A549 (cell line): ENCODE results near the gene UBE2G2. TPM values are rescaled to one million over a fixed set of nuclear protein-coding genes. Genes with fewer than 3 reads are reported as not detected.

ENCODE experiments used
- ATAC-seq, 2 experiments: fragments of 200-7000 bp in 1 of 2; fragments of >200 bp in 1 of 2; cut with Nextera tagmentation in 1 of 2; cut with Tn5 transposase in 1 of 2; 3 replicates each; pipeline versions ENCODE4 v1.8.0 to v1.9.1; 2018 to 2020; ENCODE audit warnings: mild to moderate bottlenecking in 1 of 2, moderate library complexity in 1 of 2
- CTCF ChIA-PET: fragments of 300-600 bp; sonication (Branson Sonifier 250); formaldehyde crosslinking; extraction: SDS; loops from one replicate; lab custom pipeline; 2021; ENCODE audit warnings: antibody characterized with exemption, inconsistent platforms; lab: Yijun Ruan, JAX
- POLR2A ChIA-PET: fragments of 350-600 bp; formaldehyde crosslinking; extraction: SDS; loops from one replicate; lab custom pipeline; 2021; ENCODE audit warnings: antibody characterized with exemption, inconsistent platforms; lab: Yijun Ruan, JAX
- DNase-seq, 2 experiments: peaks; one replicate each; pipeline versions ENCODE4 v3.0.0 to v3.0.0-alpha.2; 2011 to 2016; ENCODE audit warnings: low read depth in 1 of 2, low spot score in 1 of 2
- FAIRE-seq: peaks from 2 replicates; lab custom pipeline; 2011; peaks lifted over from hg19 to GRCh38; lab: Jason Lieb, UNC
- H3K27ac ChIP-seq, 2 experiments: fragments of >200 bp; sonication (Bioruptor Twin); formaldehyde crosslinking; 3 replicates each; pipeline ENCODE4 v1.5.1; 2016 to 2017
- H3K4me1 ChIP-seq: fragments of >200 bp; sonication (Bioruptor Twin); formaldehyde crosslinking; 3 replicates; pipeline ENCODE4 v1.6.1; 2016
- H3K4me2 ChIP-seq: fragments of >200 bp; sonication (Bioruptor Twin); formaldehyde crosslinking; 3 replicates; pipeline ENCODE4 v1.6.1; 2016
- H3K4me3 ChIP-seq: fragments of >200 bp; sonication (Bioruptor Twin); formaldehyde crosslinking; 3 replicates; pipeline ENCODE4 v1.5.1; 2016
- H3K9me3 ChIP-seq: fragments of >200 bp; sonication (Bioruptor Twin); formaldehyde crosslinking; 3 replicates; pipeline ENCODE4 v1.6.1; 2016
- E2F6 ChIP-seq: IDR thresholded peaks from 2 replicates; pipeline ENCODE4 v1.6.1; 2012; ENCODE audit warnings: low read depth, borderline replicate concordance
- ELK1 ChIP-seq: fragments of 150-350 bp; IDR thresholded peaks from 2 replicates; pipeline ENCODE4 v1.6.1; 2014; ENCODE audit warnings: low read depth, mild to moderate bottlenecking, low read length
- FOSB ChIP-seq: fragments of 250-450 bp; sonication (Bioruptor Pico); IDR thresholded peaks from 2 replicates; pipeline ENCODE4 v1.5.0; 2020; ENCODE audit warnings: mild to moderate bottlenecking, moderate library complexity
- FOSL2 ChIP-seq, 2 experiments: fragments of 450-650 bp in 1 of 2; fragments of >200 bp in 1 of 2; sonication (Bioruptor Twin) in 1 of 2; formaldehyde crosslinking; IDR thresholded peaks; 2 replicates each; pipeline versions ENCODE4 v1.5.0 to v1.6.1; 2016 to 2020; ENCODE audit warnings: mild to moderate bottlenecking in 1 of 2, moderate library complexity in 1 of 2
- FOXS1 ChIP-seq: fragments of 250-450 bp; sonication (Bioruptor Pico); IDR thresholded peaks from 2 replicates; pipeline ENCODE4 v1.5.0; 2020; ENCODE audit warnings: mild to moderate bottlenecking, moderate library complexity
- HDAC2 ChIP-seq: fragments of 200-600 bp; sonication (generic); IDR thresholded peaks from 2 replicates; pipeline ENCODE4 v1.6.1; 2016
- HMGXB4 ChIP-seq: fragments of 250-450 bp; sonication (Bioruptor Pico); IDR thresholded peaks from 2 replicates; pipeline ENCODE4 v1.5.0; 2021; ENCODE audit warnings: mild to moderate bottlenecking, moderate library complexity, borderline replicate concordance
- HOXA7 ChIP-seq: fragments of 250-450 bp; sonication (Bioruptor Pico); IDR thresholded peaks from 2 replicates; pipeline ENCODE4 v1.5.0; 2020; ENCODE audit warnings: mild to moderate bottlenecking, moderate library complexity
- HOXB13 ChIP-seq: fragments of 250-450 bp; sonication (Bioruptor Pico); IDR thresholded peaks from 2 replicates; pipeline ENCODE4 v1.5.0; 2020; ENCODE audit warnings: low read depth, mild to moderate bottlenecking, moderate library complexity
- JUN ChIP-seq, 2 experiments: fragments of >200 bp; sonication (Bioruptor Twin); formaldehyde crosslinking; IDR thresholded peaks; 2 replicates in 1 of 2; 3 replicates in 1 of 2; pipeline ENCODE4 v1.6.1; 2016 to 2017
- KDM1A ChIP-seq: fragments of 200-600 bp; sonication (generic); IDR thresholded peaks from 2 replicates; pipeline ENCODE4 v1.6.1; 2016; ENCODE audit warnings: low read depth, mild to moderate bottlenecking
- KDM5A ChIP-seq: fragments of 200-600 bp; sonication (generic); IDR thresholded peaks from 2 replicates; pipeline ENCODE4 v1.6.1; 2016; ENCODE audit warnings: antibody characterized with exemption, mild to moderate bottlenecking
- MAZ ChIP-seq: fragments of 150-350 bp; IDR thresholded peaks from 2 replicates; pipeline ENCODE4 v1.6.1; 2014; ENCODE audit warnings: antibody characterized with exemption, low read depth, low read length, borderline replicate concordance
- NPAS2 ChIP-seq: fragments of 250-450 bp; sonication (Bioruptor Pico); IDR thresholded peaks from 2 replicates; pipeline ENCODE4 v1.8.0; 2022; ENCODE audit warnings: mild to moderate bottlenecking, moderate library complexity, borderline replicate concordance
- NR3C1 ChIP-seq: fragments of >200 bp; sonication (Bioruptor Twin); formaldehyde crosslinking; IDR thresholded peaks from 3 replicates; pipeline ENCODE4 v1.6.1; 2017
- POLR2AphosphoS2 ChIP-seq: conservative IDR thresholded peaks from 2 replicates; pipeline ENCODE4 v1.6.1; 2012; ENCODE audit warnings: low read length, improper control_type of control experiment, inconsistent platforms
- SMC3 ChIP-seq: fragments of >200 bp; sonication (Bioruptor Twin); formaldehyde crosslinking; IDR thresholded peaks from 3 replicates; pipeline ENCODE4 v1.6.1; 2018; ENCODE audit warnings: inconsistent platforms
- SREBF2 ChIP-seq: fragments of 450-650 bp; IDR thresholded peaks from 2 replicates; pipeline ENCODE4 v1.6.1; 2014; ENCODE audit warnings: mild to moderate bottlenecking, moderate library complexity
- TFCP2L1 ChIP-seq: fragments of 250-450 bp; sonication (Bioruptor Pico); IDR thresholded peaks from 2 replicates; pipeline ENCODE4 v1.5.0; 2021; ENCODE audit warnings: mild to moderate bottlenecking
- USF2 ChIP-seq: fragments of 450-650 bp; IDR thresholded peaks from 2 replicates; pipeline ENCODE4 v1.6.1; 2014; ENCODE audit warnings: antibody characterized with exemption
- ZNF302 ChIP-seq: fragments of 250-450 bp; sonication (Bioruptor Pico); IDR thresholded peaks from 2 replicates; pipeline ENCODE4 v1.9.0; 2021; ENCODE audit warnings: inconsistent platforms, mild to moderate bottlenecking, moderate library complexity
- ZSCAN20 ChIP-seq: fragments of 250-450 bp; sonication (Bioruptor Pico); IDR thresholded peaks from 2 replicates; pipeline ENCODE4 v1.8.0; 2022; ENCODE audit warnings: mild to moderate bottlenecking, moderate library complexity
- WGBS: methylation state at CpG from one replicate; pipeline ENCODE4 v1.1.6; 2017; ENCODE audit errors: missing lambda C conversion rate; 5-methylcytosine and 5-hydroxymethylcytosine counted together
- polyA plus RNA-seq, 4 experiments: library from polyadenylated mRNA; depleted of rRNA in 3 of 4; stranded (reverse); fragments of >200 nt; fragmentation: RNase III in 1 of 4; extraction: RNeasy Plus Mini Kit Qiagen cat#74134 plus additional on column Dnase treatment in 1 of 4; gene quantifications; 2 replicates in 3 of 4; 3 replicates in 1 of 4; pipeline ENCODE4 v1.2.3, GENCODE V29; 2011 to 2017

The UBE2G2 gene
- polyA plus RNA-seq, 2 of the 4 experiments (the other 2 are of a cell fraction) = 56.9 to 68.2 TPM

- no peaks in the 10 kb centered on the region for H3K4me1 ChIP-seq
- no peak for ATAC-seq
- TF ChIP-seq ELK1 (no peak), HDAC2 (no peak), HOXB13 (no peak), KDM5A (no peak), TFCP2L1 (CRISPR knock-in tag) (no peak), HOXA7 (CRISPR knock-in tag) (no peak), JUN (IDR thresholded peaks at IDR 0.05) (no peak), POLR2AphosphoS2 (no peak), KDM1A (no peak), ZSCAN20 (CRISPR knock-in tag) (no peak), NR3C1 (no peak)
- no peak overlapping the region for H3K27ac ChIP-seq
- 50% methylated on average over 4 of the region's 6 CpGs for WGBS
- no peak overlapping the region for H3K4me2 ChIP-seq
- POLR2A ChIA-PET = no interaction called here
- CTCF ChIA-PET = interaction anchor here (0.9 kb wide), 1 partner anchor 13 kb away, joined by 3 read pairs; no protein-coding TSS in a partner anchor
- H3K9me3 ChIP-seq = no peaks in the 10 kb centered on the region
- no peak for FAIRE-seq
- DNase-seq = no peak
- no peak overlapping the region for H3K4me3 ChIP-seq
These were observed 74.8 kb downstream of the UBE2G2 start for GRCh38 chr21:44726826-44727225.

GRCh38 chr21:44724926-44725325 lies 76.7 kb downstream of the UBE2G2 start:
- DNase-seq = no peak
- H3K4me2 ChIP-seq = no peak overlapping the region
- WGBS = 69% methylated on average over 14 of the region's 14 CpGs
- TF ChIP-seq FOSL2 (IDR thresholded peaks at IDR 0.05) (no peak), FOSL2 (CRISPR knock-in tag; IDR thresholded peaks at IDR 0.05) (no peak), FOXS1 (no peak), ZNF302 (CRISPR knock-in tag) (no peak), HMGXB4 (CRISPR knock-in tag) (no peak), E2F6 (no peak), SMC3 (no peak), MAZ (no peak), USF2 (no peak), SREBF2 (no peak), FOSB (CRISPR knock-in tag) (no peak), NPAS2 (CRISPR knock-in tag) (no peak)
- H3K9me3 ChIP-seq = no peaks in the 10 kb centered on the region
- H3K27ac ChIP-seq = no peak overlapping the region
- FAIRE-seq = no peak
- ATAC-seq = no peak
- CTCF ChIA-PET = interaction anchor here (0.6 kb wide), 1 partner anchor 193 kb away, joined by 3 read pairs; no protein-coding TSS in a partner anchor
- no peaks in the 10 kb centered on the region for H3K4me1 ChIP-seq
- no peak overlapping the region for H3K4me3 ChIP-seq
- POLR2A ChIA-PET = no interaction called here
